ENCODE measurements around the gene CORO2A. TPM values are rescaled to one million over a fixed set of nuclear protein-coding genes. Genes with fewer than 3 reads are reported as not detected.

Gene CORO2A
- total RNA-seq, 1 experiment from 2014 or later: 19.8 TPM

DNA sequence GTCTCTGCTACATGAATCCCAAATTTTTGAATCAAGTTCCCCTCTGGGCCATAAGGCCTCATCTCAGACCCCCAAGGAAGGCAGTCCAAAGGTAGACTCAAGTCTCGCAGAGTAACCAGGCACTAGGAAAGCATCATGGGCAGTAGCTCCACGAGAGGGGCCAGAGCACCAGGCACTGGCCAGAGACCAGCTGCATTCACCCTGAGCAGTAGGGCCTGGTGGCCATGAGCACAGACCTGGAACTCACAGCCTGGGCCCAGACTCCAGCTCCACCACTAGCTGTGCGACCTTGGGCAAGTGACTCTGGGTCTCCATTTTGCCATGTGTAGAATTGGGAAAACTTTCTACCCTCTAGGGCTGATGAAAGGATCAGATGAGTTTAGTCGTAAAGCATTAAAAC lies 107.4 kb downstream of the CORO2A start:
- ChIA-PET CTCF (no interaction called here), POLR2A (ENCODE audit: unreplicated experiment) (interaction anchor here (0.6 to 0.8 kb wide), 2 partner anchors 35 to 889 kb away, joined by 4 read pairs; no protein-coding TSS in a partner anchor)
- no TSS peak for BruUV-seq (replicated peaks)
- H3K4me3 ChIP-seq: no peak overlapping the region
- H3K4me2 ChIP-seq: no peak overlapping the region
- H3K4me1 ChIP-seq (replicated peaks; ENCODE audit: insufficient read depth): peaks cover 21% of the 10 kb centered on the region
- H3K36me3 ChIP-seq (ENCODE audit: low read depth): peaks cover 10% of the 10 kb centered on the region; the same call in 1 of the 2 replicates
- H3K9me2 ChIP-seq (ENCODE audit: insufficient read depth): no peaks in the 10 kb centered on the region
- TF ChIP-seq, protein P1, sequence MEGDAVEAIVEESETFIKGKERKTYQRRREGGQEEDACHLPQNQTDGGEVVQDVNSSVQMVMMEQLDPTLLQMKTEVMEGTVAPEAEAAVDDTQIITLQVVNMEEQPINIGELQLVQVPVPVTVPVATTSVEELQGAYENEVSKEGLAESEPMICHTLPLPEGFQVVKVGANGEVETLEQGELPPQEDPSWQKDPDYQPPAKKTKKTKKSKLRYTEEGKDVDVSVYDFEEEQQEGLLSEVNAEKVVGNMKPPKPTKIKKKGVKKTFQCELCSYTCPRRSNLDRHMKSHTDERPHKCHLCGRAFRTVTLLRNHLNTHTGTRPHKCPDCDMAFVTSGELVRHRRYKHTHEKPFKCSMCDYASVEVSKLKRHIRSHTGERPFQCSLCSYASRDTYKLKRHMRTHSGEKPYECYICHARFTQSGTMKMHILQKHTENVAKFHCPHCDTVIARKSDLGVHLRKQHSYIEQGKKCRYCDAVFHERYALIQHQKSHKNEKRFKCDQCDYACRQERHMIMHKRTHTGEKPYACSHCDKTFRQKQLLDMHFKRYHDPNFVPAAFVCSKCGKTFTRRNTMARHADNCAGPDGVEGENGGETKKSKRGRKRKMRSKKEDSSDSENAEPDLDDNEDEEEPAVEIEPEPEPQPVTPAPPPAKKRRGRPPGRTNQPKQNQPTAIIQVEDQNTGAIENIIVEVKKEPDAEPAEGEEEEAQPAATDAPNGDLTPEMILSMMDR (conservative IDR thresholded peaks at IDR 0.05): no peak
- TF ChIP-seq EZH2 (IDR thresholded peaks at IDR 0.05; ENCODE audit: low read depth): no peak
- intact Hi-C loops (cut with micrococcal nuclease; ENCODE audit: unreplicated experiment): no loop called here
- H2AFZ ChIP-seq: no peak overlapping the region
- no peak overlapping the region for H3K27ac ChIP-seq
- no peaks in the 10 kb centered on the region for H3K9me3 ChIP-seq (ENCODE audit: insufficient read depth, low read depth)
- H4K20me1 ChIP-seq (ENCODE audit: insufficient read depth): no peaks in the 10 kb centered on the region
- no peaks in the 10 kb centered on the region for H3K79me2 ChIP-seq (ENCODE audit: low read depth)
- no peak for DNase-seq
- peaks cover 26% of the 10 kb centered on the region; the same call in 1 of the 2 replicates for H3F3A ChIP-seq (ENCODE audit: insufficient read depth, low read depth)
- H3K27me3 ChIP-seq (ENCODE audit: insufficient read depth, low read depth): no peaks in the 10 kb centered on the region

DNA sequence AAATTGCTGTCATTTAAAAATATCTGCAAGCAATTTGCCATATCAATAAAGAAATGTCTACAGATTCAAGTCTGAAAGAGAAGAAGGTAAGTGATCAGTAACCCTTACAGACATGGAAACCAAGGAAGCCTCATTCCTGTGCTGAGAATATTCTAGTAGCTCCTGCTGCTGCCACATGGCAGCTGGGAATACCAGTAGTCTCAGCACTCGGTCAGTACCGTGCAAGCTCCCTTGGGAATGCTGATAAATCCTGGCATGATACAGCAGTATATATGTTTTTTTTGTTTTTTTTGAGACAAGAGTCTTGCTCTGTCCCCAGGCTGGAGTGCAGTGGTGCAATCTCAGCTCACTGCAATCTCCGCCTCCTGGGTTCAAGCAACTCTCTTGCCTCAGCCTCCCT lies 108.0 kb downstream of the CORO2A start:
- no peak overlapping the region for H2AFZ ChIP-seq
- H3K4me2 ChIP-seq: no peak overlapping the region
- H3K79me2 ChIP-seq (ENCODE audit: low read depth): no peaks in the 10 kb centered on the region
- H3K36me3 ChIP-seq (ENCODE audit: low read depth): peaks cover 15% of the 10 kb centered on the region
- H3K27me3 ChIP-seq (ENCODE audit: insufficient read depth, low read depth): no peaks in the 10 kb centered on the region
- no peaks in the 10 kb centered on the region for H4K20me1 ChIP-seq (ENCODE audit: insufficient read depth)
- intact Hi-C loops (cut with micrococcal nuclease; ENCODE audit: unreplicated experiment): no loop called here
- no peaks in the 10 kb centered on the region for H3K9me3 ChIP-seq (ENCODE audit: insufficient read depth, low read depth)
- BruUV-seq (replicated peaks): no TSS peak
- no peaks in the 10 kb centered on the region for H3K9me2 ChIP-seq (ENCODE audit: insufficient read depth)
- H3K4me1 ChIP-seq (replicated peaks; ENCODE audit: insufficient read depth): peaks cover 27% of the 10 kb centered on the region
- no peak for DNase-seq
- ChIA-PET POLR2A (ENCODE audit: unreplicated experiment) (interaction anchor here (0.6 to 0.8 kb wide), 2 partner anchors 36 to 889 kb away, joined by 4 read pairs; no protein-coding TSS in a partner anchor), CTCF (no interaction called here)
- TF ChIP-seq, protein P1 (conservative IDR thresholded peaks at IDR 0.05): no peak
- TF ChIP-seq EZH2 (IDR thresholded peaks at IDR 0.05; ENCODE audit: low read depth): no peak
- H3F3A ChIP-seq (ENCODE audit: insufficient read depth, low read depth): peaks cover 32% of the 10 kb centered on the region; the same call in 1 of the 2 replicates
- H3K27ac ChIP-seq: no peak overlapping the region
- H3K4me3 ChIP-seq: no peak overlapping the region

DNA sequence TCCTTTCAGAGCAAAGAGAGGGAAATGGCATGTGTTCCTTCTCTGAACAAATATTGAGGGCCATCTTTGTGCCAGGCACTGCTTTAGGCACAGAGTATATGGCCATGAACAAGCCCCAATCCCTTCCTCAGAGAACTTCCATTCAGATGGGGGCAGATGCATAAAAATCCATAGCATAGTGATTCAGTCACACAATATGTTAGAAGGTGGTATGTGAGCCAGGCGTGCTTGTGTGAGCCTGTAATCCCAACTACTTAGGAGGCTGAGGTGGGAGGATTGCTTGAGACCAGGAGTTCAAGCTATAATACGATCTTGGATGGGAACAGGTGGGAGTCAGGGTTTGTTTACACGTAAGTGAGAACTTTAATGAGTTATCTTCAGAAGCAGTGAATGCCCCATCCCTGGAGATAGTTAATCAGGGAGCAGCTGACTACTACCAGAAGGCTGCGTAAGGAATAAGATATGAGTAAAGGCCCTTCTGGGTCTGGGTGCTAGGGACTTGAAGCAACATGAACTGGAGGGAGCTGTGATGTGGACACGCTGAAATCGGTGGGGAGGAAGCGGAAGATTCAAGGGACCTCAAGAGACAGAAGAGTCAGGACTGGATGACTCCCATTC lies 108.8 kb downstream of the CORO2A start:
- POLR2A ChIA-PET (ENCODE audit: unreplicated experiment): interaction anchor here (0.6 kb wide), 1 partner anchor 26 kb away, joined by 7 read pairs; no protein-coding TSS in a partner anchor
- no peaks in the 10 kb centered on the region for H4K20me1 ChIP-seq (ENCODE audit: insufficient read depth)
- H3K4me1 ChIP-seq (replicated peaks; ENCODE audit: insufficient read depth): peaks cover 29% of the 10 kb centered on the region
- H3K27ac ChIP-seq: no peak overlapping the region
- DNase-seq: no peak
- no peaks in the 10 kb centered on the region for H3K9me2 ChIP-seq (ENCODE audit: insufficient read depth)
- H3K79me2 ChIP-seq (ENCODE audit: low read depth): no peaks in the 10 kb centered on the region
- H3K36me3 ChIP-seq (ENCODE audit: low read depth): peaks cover 15% of the 10 kb centered on the region
- no peak overlapping the region for H3K4me3 ChIP-seq
- BruUV-seq (replicated peaks): no TSS peak
- TF ChIP-seq, protein P1 (conservative IDR thresholded peaks at IDR 0.05): no peak
- TF ChIP-seq EZH2 (IDR thresholded peaks at IDR 0.05; ENCODE audit: low read depth): no peak
- H2AFZ ChIP-seq: no peak overlapping the region
- CTCF ChIA-PET: no interaction called here
- intact Hi-C loops (cut with micrococcal nuclease; ENCODE audit: unreplicated experiment): no loop called here
- no peak overlapping the region for H3K4me2 ChIP-seq
- no peaks in the 10 kb centered on the region for H3K9me3 ChIP-seq (ENCODE audit: insufficient read depth, low read depth)
- peaks cover 39% of the 10 kb centered on the region; the same call in 1 of the 2 replicates for H3F3A ChIP-seq (ENCODE audit: insufficient read depth, low read depth)
- H3K27me3 ChIP-seq (ENCODE audit: insufficient read depth, low read depth): no peaks in the 10 kb centered on the region
